ENCODE data around the gene PKIG.

- TF ChIP-seq CTCF (IDR thresholded peaks at IDR 0.05; ENCODE audit: borderline replicate concordance, extremely low read depth, low read length, poor library complexity, severe bottlenecking), result no peak
- TF ChIP-seq EZH2 (IDR thresholded peaks at IDR 0.05; ENCODE audit: borderline replicate concordance, low read depth, low read length, severe bottlenecking), result no peak
These were observed 60.8 kb downstream of the PKIG start for GRCh38 chr20:44643154-44643519.
